ENCODE measurements around the gene AATK. TPM values are rescaled to one million over a fixed set of nuclear protein-coding genes. Genes with fewer than 3 reads are reported as not detected.
A peak's percentile ranks its signal among the peaks of the same experiment; 100 is the strongest.

Gene AATK
- total and polyA plus RNA-seq, 9 of the 15 experiments (the other 6 are each of a cell fraction or from before 2014, with no cell fraction given): 0.11 to 0.55 (median 0.38) TPM; not detected in 5

DNA sequence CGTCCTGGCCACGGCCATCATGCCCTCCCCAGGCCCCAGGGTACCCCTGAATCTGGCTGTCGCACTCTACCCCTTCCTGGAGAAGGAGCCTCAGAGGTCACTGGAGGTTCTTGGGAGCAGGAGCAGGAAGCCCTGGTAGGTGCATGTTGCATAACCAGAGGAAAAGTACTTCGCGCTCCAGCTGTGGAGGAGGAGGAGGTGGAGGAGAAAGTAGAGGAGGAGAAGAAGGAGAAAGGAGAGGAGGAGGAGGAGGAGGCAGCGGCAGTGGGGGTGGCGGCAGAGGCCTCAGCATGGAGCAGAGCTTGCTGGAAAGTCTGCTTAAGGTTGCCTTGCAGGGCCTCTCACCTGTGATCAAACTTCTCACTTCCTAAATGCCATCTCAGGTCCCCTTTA, 69.3 kb downstream of the AATK start (continued):
- TF ChIP-seq, protein P1, sequence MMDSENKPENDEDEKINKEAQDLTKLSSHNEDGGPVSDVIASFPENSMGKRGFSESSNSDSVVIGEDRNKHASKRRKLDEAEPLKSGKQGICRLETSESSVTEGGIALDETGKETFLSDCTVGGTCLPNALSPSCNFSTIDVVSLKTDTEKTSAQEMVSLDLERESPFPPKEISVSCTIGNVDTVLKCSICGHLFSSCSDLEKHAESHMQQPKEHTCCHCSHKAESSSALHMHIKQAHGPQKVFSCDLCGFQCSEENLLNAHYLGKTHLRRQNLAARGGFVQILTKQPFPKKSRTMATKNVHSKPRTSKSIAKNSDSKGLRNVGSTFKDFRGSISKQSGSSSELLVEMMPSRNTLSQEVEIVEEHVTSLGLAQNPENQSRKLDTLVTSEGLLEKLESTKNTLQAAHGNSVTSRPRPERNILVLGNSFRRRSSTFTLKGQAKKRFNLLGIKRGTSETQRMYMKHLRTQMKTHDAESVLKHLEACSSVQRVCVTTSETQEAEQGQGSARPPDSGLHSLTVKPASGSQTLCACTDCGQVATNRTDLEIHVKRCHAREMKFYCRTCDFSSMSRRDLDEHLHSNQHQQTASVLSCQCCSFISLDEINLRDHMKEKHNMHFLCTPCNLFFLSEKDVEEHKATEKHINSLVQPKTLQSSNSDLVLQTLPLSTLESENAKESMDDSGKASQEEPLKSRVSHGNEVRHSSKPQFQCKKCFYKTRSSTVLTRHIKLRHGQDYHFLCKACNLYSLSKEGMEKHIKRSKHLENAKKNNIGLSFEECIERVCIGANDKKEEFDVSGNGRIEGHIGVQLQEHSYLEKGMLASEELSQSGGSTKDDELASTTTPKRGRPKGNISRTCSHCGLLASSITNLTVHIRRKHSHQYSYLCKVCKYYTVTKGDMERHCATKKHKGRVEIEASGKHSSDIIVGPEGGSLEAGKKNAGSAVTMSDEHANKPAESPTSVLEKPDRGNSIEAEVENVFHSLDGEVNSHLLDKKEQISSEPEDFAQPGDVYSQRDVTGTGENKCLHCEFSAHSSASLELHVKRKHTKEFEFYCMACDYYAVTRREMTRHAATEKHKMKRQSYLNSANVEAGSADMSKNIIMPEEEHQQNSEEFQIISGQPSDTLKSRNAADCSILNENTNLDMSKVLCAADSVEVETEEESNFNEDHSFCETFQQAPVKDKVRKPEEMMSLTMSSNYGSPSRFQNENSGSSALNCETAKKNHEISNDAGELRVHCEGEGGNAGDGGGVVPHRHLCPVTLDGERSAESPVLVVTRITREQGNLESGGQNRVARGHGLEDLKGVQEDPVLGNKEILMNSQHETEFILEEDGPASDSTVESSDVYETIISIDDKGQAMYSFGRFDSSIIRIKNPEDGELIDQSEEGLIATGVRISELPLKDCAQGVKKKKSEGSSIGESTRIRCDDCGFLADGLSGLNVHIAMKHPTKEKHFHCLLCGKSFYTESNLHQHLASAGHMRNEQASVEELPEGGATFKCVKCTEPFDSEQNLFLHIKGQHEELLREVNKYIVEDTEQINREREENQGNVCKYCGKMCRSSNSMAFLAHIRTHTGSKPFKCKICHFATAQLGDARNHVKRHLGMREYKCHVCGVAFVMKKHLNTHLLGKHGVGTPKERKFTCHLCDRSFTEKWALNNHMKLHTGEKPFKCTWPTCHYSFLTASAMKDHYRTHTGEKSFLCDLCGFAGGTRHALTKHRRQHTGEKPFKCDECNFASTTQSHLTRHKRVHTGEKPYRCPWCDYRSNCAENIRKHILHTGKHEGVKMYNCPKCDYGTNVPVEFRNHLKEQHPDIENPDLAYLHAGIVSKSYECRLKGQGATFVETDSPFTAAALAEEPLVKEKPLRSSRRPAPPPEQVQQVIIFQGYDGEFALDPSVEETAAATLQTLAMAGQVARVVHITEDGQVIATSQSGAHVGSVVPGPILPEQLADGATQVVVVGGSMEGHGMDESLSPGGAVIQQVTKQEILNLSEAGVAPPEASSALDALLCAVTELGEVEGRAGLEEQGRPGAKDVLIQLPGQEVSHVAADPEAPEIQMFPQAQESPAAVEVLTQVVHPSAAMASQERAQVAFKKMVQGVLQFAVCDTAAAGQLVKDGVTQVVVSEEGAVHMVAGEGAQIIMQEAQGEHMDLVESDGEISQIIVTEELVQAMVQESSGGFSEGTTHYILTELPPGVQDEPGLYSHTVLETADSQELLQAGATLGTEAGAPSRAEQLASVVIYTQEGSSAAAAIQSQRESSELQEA (IDR thresholded peaks at IDR 0.05; ENCODE audit: low read depth): 0 out of 2 replicates have a peak, but pooled peaks have one; percentile 4
